Measurements from ENCODE around the gene CD48.
A peak's percentile ranks its signal among the peaks of the same experiment; 100 is the strongest.

CD48 gene

DNA sequence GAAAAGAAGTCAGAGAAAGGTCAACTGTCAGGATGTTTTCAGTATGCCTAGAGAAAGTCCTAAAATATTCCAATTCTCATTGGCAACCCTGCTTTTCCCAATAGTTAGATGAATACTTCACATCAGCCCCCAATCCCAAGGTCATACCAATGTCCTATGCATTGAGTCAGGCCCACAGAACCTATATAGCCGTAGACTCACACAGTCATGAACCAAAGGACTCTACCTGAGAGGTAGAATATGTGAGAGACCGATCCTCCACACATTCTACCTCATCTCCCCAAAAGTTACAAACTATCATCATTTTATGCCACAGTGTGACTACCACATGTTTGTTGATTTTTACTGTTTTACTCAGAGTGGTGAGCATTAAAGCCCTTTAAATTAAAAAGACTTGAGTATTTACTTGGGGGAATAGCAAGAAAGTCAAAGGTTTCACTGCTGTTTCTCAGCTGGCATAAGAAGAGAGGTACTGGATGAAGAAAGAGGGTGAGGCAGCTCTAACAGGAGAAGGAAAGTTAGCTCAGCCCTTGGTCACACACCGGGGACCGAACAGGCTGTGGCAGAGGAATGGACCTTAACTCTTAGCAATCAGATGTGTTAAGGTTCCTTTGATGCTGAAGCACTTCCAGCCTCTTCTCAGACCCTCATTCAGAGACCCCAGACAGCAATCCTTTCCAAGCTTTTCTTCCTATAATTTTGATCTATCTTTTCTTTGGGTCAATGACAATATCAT, 937 bp downstream of the CD48 start:
- Histone ChIP-seq H4K20me1 (ENCODE audit: insufficient read depth, low read length) (peaks cover 1% of the 10 kb centered on the region), H3K27me3 (ENCODE audit: low read depth, low read length) (no peaks in the 10 kb centered on the region), H3K36me3 (replicated peaks; ENCODE audit: low read depth, low read length) (peaks cover 33% of the 10 kb centered on the region), H3K9ac (ENCODE audit: low read length) (peak overlapping the region; percentile 88), H3K4me1 (ENCODE audit: low read length) (peaks cover 75% of the 10 kb centered on the region), H2AFZ (ENCODE audit: low read depth, low read length) (no peak overlapping the region), H3K27ac (ENCODE audit: low read length) (peak overlapping the region; percentile 97), H3K4me3 (ENCODE audit: low read length) (peak overlapping the region; percentile 82), H3K9me3 (ENCODE audit: insufficient read depth, low read length) (no peaks in the 10 kb centered on the region), H3K4me2 (ENCODE audit: low read length) (peak overlapping the region; percentile 89), H3K79me2 (ENCODE audit: low read length) (peaks cover 63% of the 10 kb centered on the region)
- no peak for TF ChIP-seq EZH2phosphoT487 (IDR thresholded peaks at IDR 0.05; ENCODE audit: low read depth)
- TF ChIP-seq, protein P1, sequence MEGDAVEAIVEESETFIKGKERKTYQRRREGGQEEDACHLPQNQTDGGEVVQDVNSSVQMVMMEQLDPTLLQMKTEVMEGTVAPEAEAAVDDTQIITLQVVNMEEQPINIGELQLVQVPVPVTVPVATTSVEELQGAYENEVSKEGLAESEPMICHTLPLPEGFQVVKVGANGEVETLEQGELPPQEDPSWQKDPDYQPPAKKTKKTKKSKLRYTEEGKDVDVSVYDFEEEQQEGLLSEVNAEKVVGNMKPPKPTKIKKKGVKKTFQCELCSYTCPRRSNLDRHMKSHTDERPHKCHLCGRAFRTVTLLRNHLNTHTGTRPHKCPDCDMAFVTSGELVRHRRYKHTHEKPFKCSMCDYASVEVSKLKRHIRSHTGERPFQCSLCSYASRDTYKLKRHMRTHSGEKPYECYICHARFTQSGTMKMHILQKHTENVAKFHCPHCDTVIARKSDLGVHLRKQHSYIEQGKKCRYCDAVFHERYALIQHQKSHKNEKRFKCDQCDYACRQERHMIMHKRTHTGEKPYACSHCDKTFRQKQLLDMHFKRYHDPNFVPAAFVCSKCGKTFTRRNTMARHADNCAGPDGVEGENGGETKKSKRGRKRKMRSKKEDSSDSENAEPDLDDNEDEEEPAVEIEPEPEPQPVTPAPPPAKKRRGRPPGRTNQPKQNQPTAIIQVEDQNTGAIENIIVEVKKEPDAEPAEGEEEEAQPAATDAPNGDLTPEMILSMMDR (IDR thresholded peaks at IDR 0.05; ENCODE audit: low read depth, low read length), result no peak

DNA sequence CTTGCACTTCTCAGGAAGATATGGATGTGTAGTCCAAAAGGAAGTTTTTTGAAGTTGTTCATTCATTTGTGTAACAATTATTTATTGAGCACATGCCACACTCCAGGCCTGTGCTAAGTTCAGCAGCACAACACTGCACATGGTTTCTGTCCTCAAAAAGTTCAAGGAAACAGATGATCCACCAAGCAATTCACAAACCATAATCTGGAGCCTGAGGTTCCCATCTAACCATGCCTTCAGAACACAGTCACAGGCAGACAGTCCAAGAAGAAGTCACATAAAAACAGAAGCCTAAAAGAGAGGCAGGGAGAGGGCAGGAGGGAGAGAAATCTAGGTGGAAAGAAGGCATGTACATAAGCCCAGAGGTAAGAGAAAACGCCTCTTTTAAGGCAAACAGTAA, 1.9 kb downstream of the CD48 start:
- no peak for TF ChIP-seq EZH2phosphoT487 (IDR thresholded peaks at IDR 0.05; ENCODE audit: low read depth)
- TF ChIP-seq, protein P1 (IDR thresholded peaks at IDR 0.05; ENCODE audit: low read depth, low read length), result no peak
- H3K4me3 ChIP-seq (ENCODE audit: low read length), result peak overlapping the region; percentile 82
- H3K4me1 ChIP-seq (ENCODE audit: low read length), result peaks cover 85% of the 10 kb centered on the region
- H3K9me3 ChIP-seq (ENCODE audit: insufficient read depth, low read length), result no peaks in the 10 kb centered on the region
- no peak overlapping the region for H2AFZ ChIP-seq (ENCODE audit: low read depth, low read length)
- H3K9ac ChIP-seq (ENCODE audit: low read length), result peak overlapping the region; percentile 88
- H3K36me3 ChIP-seq (replicated peaks; ENCODE audit: low read depth, low read length), result peaks cover 36% of the 10 kb centered on the region
- peaks cover 73% of the 10 kb centered on the region for H3K79me2 ChIP-seq (ENCODE audit: low read length)
- peaks cover 10% of the 10 kb centered on the region for H4K20me1 ChIP-seq (ENCODE audit: insufficient read depth, low read length)
- H3K4me2 ChIP-seq (ENCODE audit: low read length), result peak overlapping the region; percentile 89
- peak overlapping the region; percentile 97 for H3K27ac ChIP-seq (ENCODE audit: low read length)
- H3K27me3 ChIP-seq (ENCODE audit: low read depth, low read length), result no peaks in the 10 kb centered on the region

- Histone ChIP-seq H3K4me2 (ENCODE audit: low read length) (peak overlapping the region; percentile 89), H3K79me2 (ENCODE audit: low read length) (peaks cover 81% of the 10 kb centered on the region), H4K20me1 (ENCODE audit: insufficient read depth, low read length) (peaks cover 17% of the 10 kb centered on the region), H3K27ac (ENCODE audit: low read length) (peak overlapping the region; percentile 97), H3K36me3 (replicated peaks; ENCODE audit: low read depth, low read length) (peaks cover 39% of the 10 kb centered on the region), H3K27me3 (ENCODE audit: low read depth, low read length) (no peaks in the 10 kb centered on the region), H3K4me3 (ENCODE audit: low read length) (peak overlapping the region; percentile 82), H2AFZ (ENCODE audit: low read depth, low read length) (no peak overlapping the region), H3K9me3 (ENCODE audit: insufficient read depth, low read length) (no peaks in the 10 kb centered on the region), H3K9ac (ENCODE audit: low read length) (peak overlapping the region; percentile 44; the same call in 1 of the 2 replicates), H3K4me1 (ENCODE audit: low read length) (peaks cover 94% of the 10 kb centered on the region)
- no peak for TF ChIP-seq EZH2phosphoT487 (IDR thresholded peaks at IDR 0.05; ENCODE audit: low read depth)
- TF ChIP-seq, protein P1 (IDR thresholded peaks at IDR 0.05; ENCODE audit: low read depth, low read length), result no peak
Measured at GRCh38 chr1:160708801-160709200, 2.8 kb downstream of the CD48 start.

GRCh38 chr1:160708118-160708517, 3.5 kb downstream of the CD48 start:
- Histone ChIP-seq H2AFZ (ENCODE audit: low read depth, low read length) (no peak overlapping the region), H3K4me2 (ENCODE audit: low read length) (peak overlapping the region; percentile 89), H4K20me1 (ENCODE audit: insufficient read depth, low read length) (peaks cover 24% of the 10 kb centered on the region), H3K4me1 (ENCODE audit: low read length) (peaks cover 95% of the 10 kb centered on the region), H3K27ac (ENCODE audit: low read length) (peak overlapping the region; percentile 97), H3K9me3 (ENCODE audit: insufficient read depth, low read length) (no peaks in the 10 kb centered on the region), H3K4me3 (ENCODE audit: low read length) (peak overlapping the region; percentile 82), H3K36me3 (replicated peaks; ENCODE audit: low read depth, low read length) (peaks cover 45% of the 10 kb centered on the region), H3K79me2 (ENCODE audit: low read length) (peaks cover 88% of the 10 kb centered on the region), H3K9ac (ENCODE audit: low read length) (peak overlapping the region; percentile 44), H3K27me3 (ENCODE audit: low read depth, low read length) (no peaks in the 10 kb centered on the region)
- TF ChIP-seq, protein P1 (IDR thresholded peaks at IDR 0.05; ENCODE audit: low read depth, low read length), result no peak
- TF ChIP-seq EZH2phosphoT487 (IDR thresholded peaks at IDR 0.05; ENCODE audit: low read depth), result no peak

Measured in OCI-LY3 (cell line).